Smooth muscle cell (in vitro differentiated cells): Measurements from ENCODE around the gene MOV10. TPM values are rescaled to one million over a fixed set of nuclear protein-coding genes. Genes with fewer than 3 reads are reported as not detected.
A peak's percentile ranks its signal among the peaks of the same experiment; 100 is the strongest.

Experiments
- DNase-seq: peaks from one replicate; lab custom pipeline; 2025; ENCODE audit not compliant: unreplicated experiment; lab: John Stamatoyannopoulos, UW
- H2AFZ ChIP-seq: fragments of 200-600 bp; sonication (generic); 2 replicates; pipeline ENCODE4 v1.6.0; 2016; ENCODE audit warnings: antibody characterized with exemption, low read depth, mild to moderate bottlenecking
- H3F3A ChIP-seq: fragments of 200-600 bp; sonication (generic); 2 replicates; pipeline ENCODE4 v1.6.0; 2017; ENCODE audit warnings: antibody characterized with exemption, low read depth
- H3K27ac ChIP-seq: fragments of 200-600 bp; sonication (generic); 2 replicates; pipeline ENCODE4 v1.5.1; 2016; ENCODE audit warnings: low read depth, mild to moderate bottlenecking
- H3K27me3 ChIP-seq: fragments of 200-600 bp; sonication (generic); 2 replicates; pipeline ENCODE4 v1.6.1; 2016; ENCODE audit warnings: low read depth, mild to moderate bottlenecking
- H3K36me3 ChIP-seq: fragments of 200-600 bp; sonication (generic); 2 replicates; pipeline ENCODE4 v1.5.1; 2016; ENCODE audit warnings: low read depth
- H3K4me1 ChIP-seq: fragments of 200-600 bp; sonication (generic); 2 replicates; pipeline ENCODE4 v1.5.1; 2016; ENCODE audit warnings: low read depth
- H3K4me2 ChIP-seq: fragments of 200-600 bp; sonication (generic); 2 replicates; pipeline ENCODE4 v1.6.0; 2016; ENCODE audit warnings: mild to moderate bottlenecking
- H3K4me3 ChIP-seq: fragments of 200-600 bp; sonication (generic); 2 replicates; pipeline ENCODE4 v1.5.1; 2016; ENCODE audit warnings: mild to moderate bottlenecking
- H3K79me2 ChIP-seq: fragments of 200-600 bp; sonication (generic); 2 replicates; pipeline ENCODE4 v1.6.0; 2016; ENCODE audit warnings: low read depth, mild to moderate bottlenecking
- H3K9ac ChIP-seq: fragments of 200-600 bp; sonication (generic); 2 replicates; pipeline ENCODE4 v1.6.0; 2016; ENCODE audit warnings: low read depth
- H3K9me3 ChIP-seq: fragments of 200-600 bp; sonication (generic); replicated peaks from 2 replicates; pipeline ENCODE4 v1.5.1; 2016; ENCODE audit warnings: low read depth
- H4K20me1 ChIP-seq: fragments of 200-600 bp; sonication (generic); 2 replicates; pipeline ENCODE4 v1.6.0; 2016; ENCODE audit warnings: low read depth
- WGBS: methylation state at CpG from one replicate; pipeline ENCODE4 v1.1.7; 2016; ENCODE audit warnings: low lambda C conversion rate; 5-methylcytosine and 5-hydroxymethylcytosine counted together
- polyA plus RNA-seq: library from polyadenylated mRNA; unstranded; fragments of >200 nt; fragmentation: Nextera tagmentation; extraction: Ambion mirVana; gene quantifications from 2 replicates; pipeline ENCODE4 v1.2.1, GENCODE V29; 2016
- small RNA-seq: library from RNA; depleted of rRNA; stranded (forward); fragments of <200 nt; gene quantifications from one replicate; pipeline ENCODE3, GENCODE V24; 2014
- total RNA-seq: library from RNA; depleted of rRNA; stranded (reverse); fragments of >200 nt; gene quantifications from 2 replicates; pipeline ENCODE4 v1.2.3, GENCODE V29; 2014
- TF ChIP-seq, protein P1 (sequence below): fragments of 200-600 bp; sonication (generic); IDR thresholded peaks from 2 replicates; pipeline ENCODE4 v1.5.1; 2017; ENCODE audit warnings: borderline replicate concordance, mild to moderate bottlenecking, antibody characterized with exemption; ENCODE audit not compliant: insufficient read depth, poor library complexity, severe bottlenecking

Gene MOV10
- total and polyA plus RNA-seq, 2 experiments from 2014 or later, result 36.9 to 56.8 TPM

DNA sequence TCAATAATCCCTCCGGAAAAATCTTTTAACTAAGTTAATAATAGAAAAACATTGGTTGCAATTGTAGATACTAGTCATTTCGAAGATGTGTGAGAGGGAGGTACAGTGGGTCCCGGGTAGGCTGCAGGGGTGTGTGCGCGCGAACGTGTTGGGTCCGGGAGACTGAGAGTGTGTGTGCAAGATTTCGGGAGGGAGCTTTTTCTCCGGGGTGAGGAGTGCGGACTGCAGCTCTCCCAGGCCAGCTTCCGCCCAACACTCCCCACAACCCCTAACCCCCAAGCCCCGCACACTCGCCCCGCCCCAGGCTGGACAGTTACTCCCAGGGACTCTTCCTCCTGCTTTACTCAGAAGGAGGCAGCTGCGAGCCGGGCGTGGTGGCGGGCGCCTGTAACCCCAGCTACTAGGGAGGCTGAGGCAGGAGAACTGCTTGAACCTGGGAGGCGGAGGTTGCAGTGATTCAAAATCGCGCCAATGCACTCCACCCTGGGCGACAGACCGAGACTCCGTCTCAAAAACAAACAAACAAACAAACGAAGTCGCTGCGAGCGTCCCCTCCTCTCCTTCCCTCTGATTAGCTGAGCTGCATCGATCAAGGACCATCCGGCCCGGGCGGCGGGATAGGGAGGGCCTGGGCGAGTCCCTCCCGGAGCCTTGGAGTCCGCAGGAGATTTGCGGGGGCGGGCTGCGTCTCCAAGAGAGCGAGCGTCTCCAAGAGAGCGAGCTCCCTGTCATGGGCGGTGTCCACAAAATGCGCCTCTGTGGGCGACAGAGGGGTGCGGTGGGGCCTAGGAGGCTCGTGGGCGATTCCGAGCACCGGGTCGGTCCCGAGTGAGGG lies 68.9 kb downstream of the MOV10 start:
- WGBS, result 42% methylated on average over 40 of the region's 54 CpGs
- Histone ChIP-seq H4K20me1 (no peaks in the 10 kb centered on the region), H3K9me3 (no peaks in the 10 kb centered on the region), H3F3A (no peaks in the 10 kb centered on the region), H3K36me3 (no peaks in the 10 kb centered on the region), H2AFZ (peak overlapping the region; percentile 89), H3K9ac (no peak overlapping the region), H3K79me2 (no peaks in the 10 kb centered on the region), H3K4me2 (peak overlapping the region; percentile 87), H3K27me3 (peaks cover 24% of the 10 kb centered on the region), H3K4me3 (peak overlapping the region; percentile 45), H3K4me1 (peaks cover 7% of the 10 kb centered on the region), H3K27ac (no peak overlapping the region)
- no peak for DNase-seq
- TF ChIP-seq, protein P1, sequence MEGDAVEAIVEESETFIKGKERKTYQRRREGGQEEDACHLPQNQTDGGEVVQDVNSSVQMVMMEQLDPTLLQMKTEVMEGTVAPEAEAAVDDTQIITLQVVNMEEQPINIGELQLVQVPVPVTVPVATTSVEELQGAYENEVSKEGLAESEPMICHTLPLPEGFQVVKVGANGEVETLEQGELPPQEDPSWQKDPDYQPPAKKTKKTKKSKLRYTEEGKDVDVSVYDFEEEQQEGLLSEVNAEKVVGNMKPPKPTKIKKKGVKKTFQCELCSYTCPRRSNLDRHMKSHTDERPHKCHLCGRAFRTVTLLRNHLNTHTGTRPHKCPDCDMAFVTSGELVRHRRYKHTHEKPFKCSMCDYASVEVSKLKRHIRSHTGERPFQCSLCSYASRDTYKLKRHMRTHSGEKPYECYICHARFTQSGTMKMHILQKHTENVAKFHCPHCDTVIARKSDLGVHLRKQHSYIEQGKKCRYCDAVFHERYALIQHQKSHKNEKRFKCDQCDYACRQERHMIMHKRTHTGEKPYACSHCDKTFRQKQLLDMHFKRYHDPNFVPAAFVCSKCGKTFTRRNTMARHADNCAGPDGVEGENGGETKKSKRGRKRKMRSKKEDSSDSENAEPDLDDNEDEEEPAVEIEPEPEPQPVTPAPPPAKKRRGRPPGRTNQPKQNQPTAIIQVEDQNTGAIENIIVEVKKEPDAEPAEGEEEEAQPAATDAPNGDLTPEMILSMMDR, result no peak

- H3K9ac ChIP-seq, result no peak overlapping the region
- peaks cover 30% of the 10 kb centered on the region for H3K27me3 ChIP-seq
- peaks cover 7% of the 10 kb centered on the region for H3K4me1 ChIP-seq
- peak; percentile 14 for DNase-seq
- no peak overlapping the region for H3K27ac ChIP-seq
- TF ChIP-seq, protein P1, result peak; percentile 60
- H3K79me2 ChIP-seq, result no peaks in the 10 kb centered on the region
- H3K4me2 ChIP-seq, result peak overlapping the region; percentile 87
- 13% methylated on average over 49 of the region's 58 CpGs for WGBS
- no peaks in the 10 kb centered on the region for H3F3A ChIP-seq
- peak overlapping the region; percentile 45 for H3K4me3 ChIP-seq
- no peaks in the 10 kb centered on the region for H3K36me3 ChIP-seq
- no peaks in the 10 kb centered on the region for H3K9me3 ChIP-seq
- peak overlapping the region; percentile 89 for H2AFZ ChIP-seq
- H4K20me1 ChIP-seq, result no peaks in the 10 kb centered on the region
These were observed 69.6 kb downstream of the MOV10 start for GRCh38 chr1:112744009-112744578.

- Histone ChIP-seq H3F3A (no peaks in the 10 kb centered on the region), H3K27me3 (peaks cover 38% of the 10 kb centered on the region), H3K4me3 (no peak overlapping the region), H3K4me1 (peaks cover 7% of the 10 kb centered on the region), H3K27ac (no peak overlapping the region), H4K20me1 (no peaks in the 10 kb centered on the region), H3K9ac (no peak overlapping the region), H2AFZ (no peak overlapping the region), H3K9me3 (no peaks in the 10 kb centered on the region), H3K79me2 (no peaks in the 10 kb centered on the region), H3K4me2 (no peak overlapping the region), H3K36me3 (no peaks in the 10 kb centered on the region)
- no peak for DNase-seq
- 95% methylated on average over 12 of the region's 12 CpGs for WGBS
- TF ChIP-seq, protein P1, result no peak
These were observed 73.9 kb downstream of the MOV10 start for GRCh38 chr1:112748396-112748795.

Small RNAs within 50 kb of the gene (small RNA-seq; reads per million reads assigned to genes)
- gene RNU7-70P, result 0.11 reads per million

Other genes starting within 250 kb of the MOV10 start
- 1.8 and 3.5 TPM in 2 replicates for gene WNT2B, start 165.7 kb upstream of the MOV10 start, total RNA-seq
- gene WNT2B, start 165.7 kb upstream of the MOV10 start, polyA plus RNA-seq, result 0.41 and 1.3 TPM in 2 replicates
- 17.2 and 28.0 TPM in 2 replicates for gene ST7L, start 55.5 kb upstream of the MOV10 start, total RNA-seq
- 11.8 and 16.3 TPM in 2 replicates for gene ST7L, start 55.5 kb upstream of the MOV10 start, polyA plus RNA-seq
- 238 and 264 TPM in 2 replicates for gene CAPZA1, start 54.8 kb upstream of the MOV10 start, total RNA-seq
- 100 and 114 TPM in 2 replicates for gene CAPZA1, start 54.8 kb upstream of the MOV10 start, polyA plus RNA-seq
- 270 and 303 TPM in 2 replicates for gene RHOC, start 32.5 kb downstream of the MOV10 start, total RNA-seq
- gene RHOC, start 32.5 kb downstream of the MOV10 start, polyA plus RNA-seq, result 518 and 596 TPM in 2 replicates
- gene PPM1J, start 40.7 kb downstream of the MOV10 start, total RNA-seq, result 0.40 and 1.2 TPM in 2 replicates
- gene PPM1J, start 40.7 kb downstream of the MOV10 start, polyA plus RNA-seq, result 4.7 and 5.2 TPM in 2 replicates